Tibial nerve (tissue), 4 donors: ENCODE measurements around the gene SCN7A. TPM values are rescaled to one million over a fixed set of nuclear protein-coding genes. Genes with fewer than 3 reads are reported as not detected.

Experiments used
- DNase-seq, 2 donors: peaks; one replicate each; pipeline ENCODE4 v3.0.0-alpha.2; 2019; ENCODE audit warnings: low spot score in 2 of 2
- H3K27ac ChIP-seq, 4 donors: fragments of 200-600 bp; sonication (generic) in 3 of 4; one replicate each; pipeline ENCODE4 v1.5.1; 2017 to 2019; ENCODE audit warnings: mild to moderate bottlenecking in 1 of 4
- H3K27me3 ChIP-seq, 2 donors: fragments of 200-600 bp; sonication (generic) in 1 of 2; one replicate each; pipeline versions ENCODE4 v1.5.1 to v1.6.0; 2017 to 2019
- H3K36me3 ChIP-seq, 3 donors: fragments of 200-600 bp; sonication (generic); one replicate each; pipeline ENCODE4 v1.5.1; 2018 to 2019
- H3K4me1 ChIP-seq, 4 donors: fragments of 200-600 bp; sonication (generic) in 3 of 4; one replicate each; pipeline ENCODE4 v1.5.1; 2017 to 2019
- H3K4me3 ChIP-seq, 4 donors: fragments of 200-600 bp; sonication (generic) in 3 of 4; one replicate each; pipeline ENCODE4 v1.5.1; 2017 to 2019; ENCODE audit warnings: mild to moderate bottlenecking in 1 of 4, moderate library complexity in 1 of 4
- H3K9me3 ChIP-seq, 4 donors: fragments of 200-600 bp; sonication (generic) in 3 of 4; one replicate each; pipeline ENCODE4 v1.5.1; 2017 to 2019
- EP300 ChIP-seq, 2 donors: sonication (generic); formaldehyde crosslinking; IDR thresholded peaks; one replicate each; pipeline ENCODE4 v1.6.1; 2017; ENCODE audit warnings: antibody characterized with exemption in 2 of 2, mild to moderate bottlenecking in 1 of 2
- POLR2A ChIP-seq, 2 donors: fragments of 450-650 bp; IDR thresholded peaks; one replicate each; pipeline ENCODE4 v1.6.1; 2017; ENCODE audit warnings: antibody characterized with exemption in 2 of 2, mild to moderate bottlenecking in 2 of 2, moderate library complexity in 2 of 2
- WGBS, 2 donors: methylation state at CpG; one replicate each; pipeline ENCODE4 v1.1.5; 2018; 5-methylcytosine and 5-hydroxymethylcytosine counted together
- total RNA-seq, 4 donors: library from RNA; depleted of rRNA; stranded (reverse); fragments of >200 nt; gene quantifications; one replicate each; pipeline ENCODE4 v1.1.0, GENCODE V29; 2016
- TF ChIP-seq, protein P1 (sequence below), 5 experiments: fragments of 200-600 bp in 3 of 5; fragments of 450-650 bp in 2 of 5; sonication (generic) in 3 of 5; IDR thresholded peaks; one replicate each; pipeline ENCODE4 v1.5.1; 2016 to 2019; ENCODE audit warnings: antibody characterized with exemption in 5 of 5, mild to moderate bottlenecking in 3 of 5, moderate library complexity in 2 of 5

The SCN7A gene
- total RNA-seq, 4 donors from 2014 or later = 128 to 263 (median 149) TPM

DNA sequence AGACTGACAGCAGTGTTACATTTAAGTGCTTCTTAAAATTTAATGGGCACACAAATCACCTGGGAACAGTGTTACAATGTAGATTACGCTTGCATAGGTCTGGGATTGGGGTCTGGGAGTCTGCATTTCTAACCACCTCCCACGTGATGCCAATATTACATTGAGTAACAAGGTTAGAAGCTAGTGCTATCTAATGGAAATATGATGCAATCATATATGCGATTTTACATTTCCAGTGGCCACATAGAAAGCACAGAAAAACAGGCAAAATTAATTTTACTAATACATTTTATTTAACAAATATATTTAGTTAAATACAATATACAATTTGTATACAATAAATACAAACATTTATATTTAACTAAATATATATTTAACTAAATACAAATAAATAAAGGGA, 53.7 kb downstream of the SCN7A start:
- peaks cover 0 to 29% (median 0%) of the 10 kb centered on the region in 3 donors for H3K36me3 ChIP-seq

DNA sequence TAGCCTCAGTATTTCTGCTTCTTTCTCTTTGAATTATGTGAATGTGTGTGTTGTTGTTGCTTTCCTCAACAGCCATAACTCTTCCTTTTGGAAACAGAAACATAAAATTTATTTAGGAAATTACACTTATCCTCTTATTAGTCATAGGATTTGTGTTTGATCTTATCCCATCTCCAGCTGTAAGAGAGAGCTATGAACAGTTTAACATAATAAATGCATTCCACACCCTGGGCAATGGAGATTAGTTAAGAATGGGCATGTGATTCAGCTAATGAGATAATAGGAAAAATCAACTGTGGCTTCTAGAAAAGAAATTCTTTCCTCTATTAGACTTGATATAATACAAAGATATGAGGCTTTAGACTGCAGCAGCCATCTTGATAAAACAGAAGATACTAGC, 55.0 kb downstream of the SCN7A start:
- TF ChIP-seq, protein P1, sequence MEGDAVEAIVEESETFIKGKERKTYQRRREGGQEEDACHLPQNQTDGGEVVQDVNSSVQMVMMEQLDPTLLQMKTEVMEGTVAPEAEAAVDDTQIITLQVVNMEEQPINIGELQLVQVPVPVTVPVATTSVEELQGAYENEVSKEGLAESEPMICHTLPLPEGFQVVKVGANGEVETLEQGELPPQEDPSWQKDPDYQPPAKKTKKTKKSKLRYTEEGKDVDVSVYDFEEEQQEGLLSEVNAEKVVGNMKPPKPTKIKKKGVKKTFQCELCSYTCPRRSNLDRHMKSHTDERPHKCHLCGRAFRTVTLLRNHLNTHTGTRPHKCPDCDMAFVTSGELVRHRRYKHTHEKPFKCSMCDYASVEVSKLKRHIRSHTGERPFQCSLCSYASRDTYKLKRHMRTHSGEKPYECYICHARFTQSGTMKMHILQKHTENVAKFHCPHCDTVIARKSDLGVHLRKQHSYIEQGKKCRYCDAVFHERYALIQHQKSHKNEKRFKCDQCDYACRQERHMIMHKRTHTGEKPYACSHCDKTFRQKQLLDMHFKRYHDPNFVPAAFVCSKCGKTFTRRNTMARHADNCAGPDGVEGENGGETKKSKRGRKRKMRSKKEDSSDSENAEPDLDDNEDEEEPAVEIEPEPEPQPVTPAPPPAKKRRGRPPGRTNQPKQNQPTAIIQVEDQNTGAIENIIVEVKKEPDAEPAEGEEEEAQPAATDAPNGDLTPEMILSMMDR (IDR thresholded peaks at IDR 0.05) = no peak
- no peak for TF ChIP-seq EP300 (IDR thresholded peaks at IDR 0.05)
- TF ChIP-seq POLR2A (IDR thresholded peaks at IDR 0.05) = no peak
- H3K36me3 ChIP-seq = peaks cover 0 to 29% (median 0%) of the 10 kb centered on the region in 3 donors
- H3K27me3 ChIP-seq = no peaks in the 10 kb centered on the region
- H3K27ac ChIP-seq = no peak overlapping the region
- H3K4me3 ChIP-seq = no peak overlapping the region
- no peak for DNase-seq
- peaks cover 0 to 3% (median 0%) of the 10 kb centered on the region in 4 donors for H3K4me1 ChIP-seq
- H3K9me3 ChIP-seq = no peaks in the 10 kb centered on the region

More for the DNA sequence above, 53.7 kb downstream of the SCN7A start:
- H3K4me1 ChIP-seq = peaks cover 0 to 3% (median 0%) of the 10 kb centered on the region in 4 donors
- 87 to 94% methylated on average over 3 of the region's 3 CpGs for WGBS, 2 donors
- no peak overlapping the region for H3K4me3 ChIP-seq
- no peaks in the 10 kb centered on the region for H3K9me3 ChIP-seq
- DNase-seq = no peak
- no peak for TF ChIP-seq EP300 (IDR thresholded peaks at IDR 0.05)
- TF ChIP-seq, protein P1 (IDR thresholded peaks at IDR 0.05) = no peak
- no peak for TF ChIP-seq POLR2A (IDR thresholded peaks at IDR 0.05)
- no peak overlapping the region for H3K27ac ChIP-seq
- no peaks in the 10 kb centered on the region for H3K27me3 ChIP-seq

DNA sequence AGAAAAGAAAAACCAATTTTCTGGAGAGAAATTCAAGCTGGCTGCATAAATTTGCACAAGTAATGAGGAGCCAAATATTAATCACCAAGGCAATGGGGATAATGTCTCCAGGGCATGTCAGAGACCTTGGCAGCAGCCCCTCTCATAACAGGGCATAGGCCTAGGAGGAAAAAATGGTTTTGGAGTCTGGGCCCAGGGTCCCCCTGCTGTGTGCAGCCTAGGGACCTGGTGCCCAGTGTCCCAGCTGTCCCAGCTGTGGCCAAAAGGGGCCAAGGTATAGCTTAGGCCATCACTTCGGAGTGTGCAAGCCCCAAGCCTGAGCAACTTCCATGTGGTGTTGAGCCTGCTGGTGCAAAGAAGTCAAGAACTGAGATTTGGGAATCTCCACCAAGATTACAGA, 57.1 kb downstream of the SCN7A start:
- Histone ChIP-seq H3K4me1 (peaks cover 0 to 3% (median 0%) of the 10 kb centered on the region in 4 donors), H3K9me3 (no peaks in the 10 kb centered on the region), H3K27me3 (no peaks in the 10 kb centered on the region), H3K4me3 (no peak overlapping the region), H3K27ac (no peak overlapping the region), H3K36me3 (peaks cover 0 to 25% (median 0%) of the 10 kb centered on the region in 3 donors)
- TF ChIP-seq POLR2A (IDR thresholded peaks at IDR 0.05) = no peak
- no peak for TF ChIP-seq EP300 (IDR thresholded peaks at IDR 0.05)
- TF ChIP-seq, protein P1 (IDR thresholded peaks at IDR 0.05) = no peak
- WGBS, 2 donors = 83% methylated on average over 1 of the region's 1 CpG
- no peak for DNase-seq

DNA sequence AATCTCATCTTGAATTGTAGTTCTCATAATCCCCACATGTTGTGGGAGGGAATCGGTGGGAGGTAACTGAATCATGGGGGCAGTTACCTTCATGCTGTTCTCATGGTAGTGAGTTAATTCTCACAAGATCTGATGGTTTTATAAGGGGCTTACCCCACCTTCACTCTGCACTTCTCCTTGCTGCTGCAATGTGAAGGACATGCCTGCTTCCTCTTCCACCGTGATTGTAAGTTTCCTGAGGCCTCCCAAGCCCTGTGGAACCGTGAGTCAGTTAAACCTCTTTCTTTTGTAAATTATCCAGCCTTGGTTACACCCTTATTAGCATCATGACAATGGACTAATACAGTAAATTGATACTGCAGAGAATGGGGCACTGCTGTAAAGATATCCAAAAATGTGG, 57.9 kb downstream of the SCN7A start:
- H3K4me3 ChIP-seq = no peak overlapping the region
- no peaks in the 10 kb centered on the region for H3K27me3 ChIP-seq
- no peak for DNase-seq
- H3K27ac ChIP-seq = no peak overlapping the region
- H3K36me3 ChIP-seq = peaks cover 0 to 24% (median 0%) of the 10 kb centered on the region in 3 donors
- TF ChIP-seq POLR2A (IDR thresholded peaks at IDR 0.05) = no peak
- WGBS, 2 donors = 48 to 61% methylated on average over 3 of the region's 3 CpGs
- no peaks in the 10 kb centered on the region for H3K9me3 ChIP-seq
- H3K4me1 ChIP-seq = peaks cover 0 to 3% (median 0%) of the 10 kb centered on the region in 4 donors

DNA sequence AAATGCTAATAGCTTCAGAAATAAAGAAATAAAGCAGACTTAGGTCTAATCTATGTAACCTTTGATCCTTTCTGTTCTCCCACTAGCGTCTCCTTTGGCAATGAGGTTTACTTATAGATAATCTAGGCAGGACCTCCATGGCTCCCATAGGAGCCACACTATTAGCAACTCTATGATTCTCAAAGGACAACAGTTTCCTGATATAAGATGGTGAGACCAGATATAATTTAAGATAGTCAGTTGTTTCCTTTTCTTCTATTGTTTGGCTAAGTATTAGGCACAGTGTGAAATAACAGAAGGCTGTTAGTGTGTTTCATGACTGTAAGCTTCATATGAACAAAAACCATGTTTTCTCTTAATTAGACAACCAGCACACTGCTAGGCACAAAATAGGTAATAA, 59.6 kb downstream of the SCN7A start:
- H3K4me1 ChIP-seq = peaks cover 0 to 3% (median 0%) of the 10 kb centered on the region in 4 donors
- H3K27me3 ChIP-seq = no peaks in the 10 kb centered on the region
- TF ChIP-seq, protein P1 (IDR thresholded peaks at IDR 0.05) = no peak
- no peak for TF ChIP-seq EP300 (IDR thresholded peaks at IDR 0.05)
- TF ChIP-seq POLR2A (IDR thresholded peaks at IDR 0.05) = no peak
- peaks cover 0 to 21% (median 0%) of the 10 kb centered on the region in 3 donors for H3K36me3 ChIP-seq
- no peak overlapping the region for H3K27ac ChIP-seq
- no peak for DNase-seq
- no peaks in the 10 kb centered on the region for H3K9me3 ChIP-seq
- 34 to 50% methylated on average over 1 of the region's 1 CpG for WGBS, 2 donors
- H3K4me3 ChIP-seq = no peak overlapping the region

DNA sequence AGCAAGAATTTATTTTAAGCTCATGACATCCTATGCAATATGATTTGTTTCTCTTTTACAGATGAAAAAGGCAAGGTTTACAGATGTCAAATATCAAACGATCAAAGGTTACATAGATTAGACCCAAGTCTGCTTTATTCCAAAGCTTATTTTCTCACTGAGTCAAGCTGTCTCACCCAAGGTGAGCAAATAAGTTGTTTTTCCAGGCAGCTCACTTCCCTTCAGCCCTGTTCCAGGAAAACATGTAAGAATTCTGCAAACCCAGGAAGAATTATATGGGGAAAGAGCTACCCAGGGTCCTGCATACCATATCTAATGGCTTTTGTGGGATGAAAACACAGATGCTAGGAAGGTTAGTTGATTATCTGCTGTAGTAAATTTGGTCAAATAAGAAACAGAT, 60.6 kb downstream of the SCN7A start:
- Histone ChIP-seq H3K27me3 (no peaks in the 10 kb centered on the region), H3K4me3 (no peak overlapping the region), H3K27ac (no peak overlapping the region), H3K9me3 (no peaks in the 10 kb centered on the region), H3K4me1 (peaks cover 0 to 3% (median 0%) of the 10 kb centered on the region in 4 donors), H3K36me3 (peaks cover 0 to 16% (median 0%) of the 10 kb centered on the region in 3 donors)
- 42 to 45% methylated on average over 1 of the region's 1 CpG for WGBS, 2 donors
- DNase-seq = no peak
- TF ChIP-seq, protein P1 (IDR thresholded peaks at IDR 0.05) = no peak
- TF ChIP-seq POLR2A (IDR thresholded peaks at IDR 0.05) (no peak), EP300 (IDR thresholded peaks at IDR 0.05) (no peak)
